ENCODE data around the gene OR5L1. TPM values are rescaled to one million over a fixed set of nuclear protein-coding genes. Genes with fewer than 3 reads are reported as not detected.

OR5L1 gene
- not detected for total RNA-seq

DNA sequence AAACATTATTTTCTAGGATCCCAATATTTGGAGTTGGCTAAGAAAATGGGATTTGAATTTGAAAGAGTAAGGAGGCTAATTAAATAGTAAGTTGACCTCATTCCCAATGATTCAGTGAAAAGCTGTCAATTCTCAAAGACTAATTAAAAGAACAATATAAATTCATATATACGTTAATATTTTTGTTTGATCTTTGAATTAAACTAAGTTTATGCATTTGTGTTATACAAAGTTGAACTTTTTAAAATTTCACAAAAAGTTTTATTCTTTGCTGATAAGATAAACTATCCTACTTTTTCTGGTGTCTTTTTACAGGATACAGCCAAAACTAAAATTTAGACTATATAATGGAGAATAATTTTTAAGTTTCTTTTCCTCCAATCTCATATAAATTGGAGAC is at the start of gene OR5L1:
Gene OR5L1, plus strand, starts transcription at position 301 of the 400 bp plus-strand sequence. CDS start 100 bp downstream, outside the sequence.
- ATAC-seq (ENCODE audit: low FRiP score) (no peak), DNase-seq (ENCODE audit: low spot score) (no peak)
- TF ChIP-seq, protein P1, sequence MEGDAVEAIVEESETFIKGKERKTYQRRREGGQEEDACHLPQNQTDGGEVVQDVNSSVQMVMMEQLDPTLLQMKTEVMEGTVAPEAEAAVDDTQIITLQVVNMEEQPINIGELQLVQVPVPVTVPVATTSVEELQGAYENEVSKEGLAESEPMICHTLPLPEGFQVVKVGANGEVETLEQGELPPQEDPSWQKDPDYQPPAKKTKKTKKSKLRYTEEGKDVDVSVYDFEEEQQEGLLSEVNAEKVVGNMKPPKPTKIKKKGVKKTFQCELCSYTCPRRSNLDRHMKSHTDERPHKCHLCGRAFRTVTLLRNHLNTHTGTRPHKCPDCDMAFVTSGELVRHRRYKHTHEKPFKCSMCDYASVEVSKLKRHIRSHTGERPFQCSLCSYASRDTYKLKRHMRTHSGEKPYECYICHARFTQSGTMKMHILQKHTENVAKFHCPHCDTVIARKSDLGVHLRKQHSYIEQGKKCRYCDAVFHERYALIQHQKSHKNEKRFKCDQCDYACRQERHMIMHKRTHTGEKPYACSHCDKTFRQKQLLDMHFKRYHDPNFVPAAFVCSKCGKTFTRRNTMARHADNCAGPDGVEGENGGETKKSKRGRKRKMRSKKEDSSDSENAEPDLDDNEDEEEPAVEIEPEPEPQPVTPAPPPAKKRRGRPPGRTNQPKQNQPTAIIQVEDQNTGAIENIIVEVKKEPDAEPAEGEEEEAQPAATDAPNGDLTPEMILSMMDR (IDR thresholded peaks at IDR 0.05): no peak

DNA sequence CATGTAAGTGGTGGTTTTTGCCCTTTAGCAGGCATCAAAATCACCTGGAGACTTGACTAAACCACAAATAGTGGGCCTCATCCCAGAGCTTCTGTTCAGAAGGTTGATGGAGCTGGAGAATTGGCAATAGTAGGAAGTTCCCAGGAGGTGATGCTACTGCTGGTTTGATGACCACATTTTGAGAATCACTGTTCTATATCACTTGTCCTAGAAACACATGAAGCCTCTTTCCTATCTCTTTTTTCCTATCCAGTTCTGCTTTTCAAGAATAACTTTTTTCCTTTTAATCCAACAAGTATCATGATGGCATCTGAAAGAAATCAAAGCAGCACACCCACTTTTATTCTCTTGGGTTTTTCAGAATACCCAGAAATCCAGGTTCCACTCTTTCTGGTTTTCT is 38.0 kb upstream of the OR5L1 start, which contains the start of gene OR5D13:
Gene OR5D13, plus strand, starts transcription at position 301 of the 400 bp plus-strand sequence. Its CDS starts 0 bp downstream, at position 301.
- no peak for DNase-seq (ENCODE audit: low spot score)

DNA sequence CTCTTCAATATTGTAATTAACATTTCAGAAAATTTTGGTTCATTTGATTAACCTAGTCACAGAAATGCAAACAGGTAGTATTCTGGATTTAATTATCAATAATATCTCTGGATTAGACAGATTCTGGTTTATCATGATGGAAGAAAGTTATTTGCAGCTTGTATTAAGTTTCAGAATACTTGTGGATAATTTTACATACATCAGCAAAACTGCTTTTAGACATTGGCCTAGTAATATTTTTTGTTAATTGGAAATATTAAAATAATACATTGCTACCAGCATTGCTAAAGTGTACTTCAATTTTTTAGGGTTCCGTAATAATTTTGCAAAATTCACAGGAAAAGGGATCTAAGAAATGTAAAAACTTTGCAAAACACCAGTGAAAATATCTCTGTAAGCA is 19.6 kb upstream of the OR5L1 start:
- ATAC-seq (ENCODE audit: low FRiP score): no peak
- TF ChIP-seq, protein P1 (IDR thresholded peaks at IDR 0.05): no peak
- DNase-seq (ENCODE audit: low spot score): no peak

More for the DNA sequence above, 38.0 kb upstream of the OR5L1 start, which contains the start of gene OR5D13:
- TF ChIP-seq, protein P1 (IDR thresholded peaks at IDR 0.05): no peak
- ATAC-seq (ENCODE audit: low FRiP score): no peak

DNA sequence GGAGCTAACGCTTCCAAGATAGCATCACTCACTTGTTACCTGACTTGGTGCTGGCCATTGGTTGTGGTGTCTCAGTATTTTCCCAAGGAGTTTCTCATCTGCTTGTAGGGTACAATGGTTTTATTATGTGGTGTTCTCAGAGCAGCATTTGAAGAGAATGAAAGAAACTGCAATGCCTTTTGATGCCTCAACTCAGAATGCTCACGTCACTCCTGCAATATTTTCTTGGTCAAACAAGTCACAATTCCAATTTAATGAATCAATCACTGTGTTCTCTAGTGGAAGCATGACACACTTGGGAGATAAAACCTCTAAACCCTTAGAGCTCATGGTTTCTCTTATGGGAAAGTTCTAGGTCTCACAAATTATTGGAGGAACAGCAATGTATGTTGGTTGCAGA is 17.8 kb upstream of the OR5L1 start:
- DNase-seq (ENCODE audit: low spot score) (no peak), ATAC-seq (ENCODE audit: low FRiP score) (no peak)
- TF ChIP-seq, protein P1 (IDR thresholded peaks at IDR 0.05): no peak

DNA sequence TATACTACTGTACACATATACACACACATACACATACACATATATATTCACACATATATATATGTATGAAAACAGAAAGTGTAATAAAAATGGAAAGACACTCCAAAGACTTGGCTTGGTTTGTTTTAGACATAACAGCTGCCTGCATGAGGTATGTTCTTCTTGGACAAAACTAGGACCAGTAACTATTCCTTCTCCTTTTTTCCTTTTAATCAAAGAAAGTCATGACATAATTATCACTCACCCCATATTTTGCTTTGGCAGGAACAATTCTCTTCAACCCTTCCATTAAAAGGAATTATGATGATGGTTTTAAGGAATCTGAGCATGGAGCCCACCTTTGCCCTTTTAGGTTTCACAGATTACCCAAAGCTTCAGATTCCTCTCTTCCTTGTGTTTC is 15.9 kb upstream of the OR5L1 start, which contains the start of gene OR5D14:
Gene OR5D14, plus strand, starts transcription at position 301 of the 400 bp plus-strand sequence. Its CDS starts 0 bp downstream, at position 301.
- no peak for ATAC-seq (ENCODE audit: low FRiP score)
- DNase-seq (ENCODE audit: low spot score): no peak
- TF ChIP-seq, protein P1 (IDR thresholded peaks at IDR 0.05): no peak

DNA sequence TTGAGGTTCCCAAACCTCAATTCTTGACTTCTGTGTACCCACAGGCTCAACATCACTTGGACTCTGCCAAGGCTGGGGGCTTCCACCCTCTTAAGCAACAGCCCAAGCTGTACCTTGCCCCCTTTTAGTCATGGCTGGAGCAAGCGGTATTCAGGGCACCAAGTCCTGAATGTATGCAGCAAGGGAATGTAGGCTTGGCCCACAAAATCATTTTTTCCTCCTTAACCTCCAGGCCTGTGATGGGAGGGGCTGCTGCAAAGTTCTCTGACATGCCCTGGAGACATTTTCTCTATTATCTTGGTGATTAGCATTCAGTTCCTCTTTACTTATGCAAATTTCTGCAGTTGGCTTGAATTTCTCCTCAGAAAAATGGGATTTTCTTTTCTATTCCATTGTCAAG is 4.9 kb upstream of the OR5L1 start:
- DNase-seq (ENCODE audit: low spot score) (no peak), ATAC-seq (ENCODE audit: low FRiP score) (no peak)
- TF ChIP-seq, protein P1 (IDR thresholded peaks at IDR 0.05): no peak

DNA sequence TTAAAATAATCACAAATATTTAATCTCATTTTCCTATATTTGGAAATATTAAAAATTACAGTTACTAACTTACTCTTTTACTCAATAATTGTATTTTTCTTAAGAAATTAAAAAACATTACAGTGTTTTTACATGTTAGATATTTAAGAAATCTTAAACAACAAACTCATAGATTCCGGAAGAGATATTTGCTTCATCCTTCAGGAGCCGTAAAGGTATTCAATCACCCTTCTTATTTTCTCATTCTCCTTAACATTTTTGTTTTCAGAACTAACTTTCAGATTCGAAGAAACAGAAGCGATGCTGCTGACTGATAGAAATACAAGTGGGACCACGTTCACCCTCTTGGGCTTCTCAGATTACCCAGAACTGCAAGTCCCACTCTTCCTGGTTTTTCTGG is 8.2 kb downstream of the OR5L1 start, which contains the start of gene OR5D18:
Gene OR5D18, plus strand, starts transcription at position 301 of the 400 bp plus-strand sequence. Its CDS starts 0 bp downstream, at position 301.
- DNase-seq (ENCODE audit: low spot score): no peak
- ATAC-seq (ENCODE audit: low FRiP score): no peak
- TF ChIP-seq, protein P1 (IDR thresholded peaks at IDR 0.05): no peak
